ENCODE results near the gene CXCL13.
"Not testable (repeated sequence)": the region's sequence is repeated elsewhere in the genome, so short reads cannot be mapped to it uniquely, and the experiment has no call there.

CXCL13 gene

GRCh38 chr4:77634132-77634785 is 28.6 kb downstream of the CXCL13 start:
- ATAC-seq (ENCODE audit: low read depth), result no peak
- DNase-seq (ENCODE audit: low spot score), result no peak
- H3K9me3 ChIP-seq (ENCODE audit: severe bottlenecking), result peaks cover 3% of the 10 kb centered on the region
- no peak for TF ChIP-seq CTCF (IDR thresholded peaks at IDR 0.05; ENCODE audit: poor library complexity, severe bottlenecking)
- no peaks in the 10 kb centered on the region for H3K27me3 ChIP-seq (ENCODE audit: insufficient read depth, poor library complexity, severe bottlenecking)
- no peaks in the 10 kb centered on the region for H3K36me3 ChIP-seq (ENCODE audit: low read depth)
- no peak overlapping the region for H3K27ac ChIP-seq (ENCODE audit: poor library complexity, severe bottlenecking)
- no peak overlapping the region for H3K4me3 ChIP-seq (ENCODE audit: severe bottlenecking)
- peaks cover 11% of the 10 kb centered on the region for H3K4me1 ChIP-seq (ENCODE audit: insufficient read depth, poor library complexity, severe bottlenecking)

GRCh38 chr4:77635246-77635645 is 29.6 kb downstream of the CXCL13 start:
- no peak for ATAC-seq (ENCODE audit: low read depth)
- TF ChIP-seq CTCF (IDR thresholded peaks at IDR 0.05; ENCODE audit: poor library complexity, severe bottlenecking), result no peak
- Histone ChIP-seq H3K36me3 (ENCODE audit: low read depth) (no peaks in the 10 kb centered on the region), H3K27ac (ENCODE audit: poor library complexity, severe bottlenecking) (no peak overlapping the region), H3K9me3 (ENCODE audit: severe bottlenecking) (peaks cover 3% of the 10 kb centered on the region), H3K27me3 (ENCODE audit: insufficient read depth, poor library complexity, severe bottlenecking) (no peaks in the 10 kb centered on the region), H3K4me1 (ENCODE audit: insufficient read depth, poor library complexity, severe bottlenecking) (peaks cover 11% of the 10 kb centered on the region), H3K4me3 (ENCODE audit: severe bottlenecking) (no peak overlapping the region)
- no peak for DNase-seq (ENCODE audit: low spot score)

GRCh38 chr4:77635876-77636275 is 30.3 kb downstream of the CXCL13 start:
- Histone ChIP-seq H3K27me3 (ENCODE audit: insufficient read depth, poor library complexity, severe bottlenecking) (no peaks in the 10 kb centered on the region), H3K27ac (ENCODE audit: poor library complexity, severe bottlenecking) (no peak overlapping the region), H3K4me1 (ENCODE audit: insufficient read depth, poor library complexity, severe bottlenecking) (peaks cover 11% of the 10 kb centered on the region), H3K36me3 (ENCODE audit: low read depth) (no peaks in the 10 kb centered on the region), H3K9me3 (ENCODE audit: severe bottlenecking) (peaks cover 3% of the 10 kb centered on the region), H3K4me3 (ENCODE audit: severe bottlenecking) (no peak overlapping the region)
- no peak for TF ChIP-seq CTCF (IDR thresholded peaks at IDR 0.05; ENCODE audit: poor library complexity, severe bottlenecking)
- no peak for ATAC-seq (ENCODE audit: low read depth)
- DNase-seq (ENCODE audit: low spot score), result no peak

- ATAC-seq (ENCODE audit: low read depth) (peak; percentile 99), DNase-seq (ENCODE audit: low spot score) (peak; percentile 86)
- Histone ChIP-seq H3K36me3 (ENCODE audit: low read depth) (no peaks in the 10 kb centered on the region), H3K27me3 (ENCODE audit: insufficient read depth, poor library complexity, severe bottlenecking) (no peaks in the 10 kb centered on the region), H3K27ac (ENCODE audit: poor library complexity, severe bottlenecking) (peak overlapping the region; percentile 56), H3K4me1 (ENCODE audit: insufficient read depth, poor library complexity, severe bottlenecking) (peaks cover 11% of the 10 kb centered on the region), H3K4me3 (ENCODE audit: severe bottlenecking) (no peak overlapping the region), H3K9me3 (ENCODE audit: severe bottlenecking) (peaks cover 3% of the 10 kb centered on the region)
- TF ChIP-seq CTCF (IDR thresholded peaks at IDR 0.05; ENCODE audit: poor library complexity, severe bottlenecking), result no peak
These were observed 31.3 kb downstream of the CXCL13 start for GRCh38 chr4:77636902-77637301.

- DNase-seq (ENCODE audit: low spot score); H3K4me1 ChIP-seq (ENCODE audit: insufficient read depth, poor library complexity, severe bottlenecking); H3K27ac ChIP-seq (ENCODE audit: poor library complexity, severe bottlenecking); H3K27me3 ChIP-seq (ENCODE audit: insufficient read depth, poor library complexity, severe bottlenecking); H3K4me3 ChIP-seq (ENCODE audit: severe bottlenecking); H3K36me3 ChIP-seq (ENCODE audit: low read depth); H3K9me3 ChIP-seq (ENCODE audit: severe bottlenecking); ATAC-seq (ENCODE audit: low read depth): not testable (repeated sequence)
These were observed 38.4 kb downstream of the CXCL13 start for GRCh38 chr4:77644069-77644468.
